C4-2B (cell line): Measurements from ENCODE around the gene NEURL3.

Experiments used
- ZFX ChIP-seq: fragments of 450-650 bp; IDR thresholded peaks from 2 replicates; pipeline ENCODE4 v1.6.1; 2017
- TF ChIP-seq, protein P1 (sequence below): fragments of 450-650 bp; conservative IDR thresholded peaks from 2 replicates; pipeline ENCODE4 v1.5.1; 2017; ENCODE audit warnings: mild to moderate bottlenecking

DNA sequence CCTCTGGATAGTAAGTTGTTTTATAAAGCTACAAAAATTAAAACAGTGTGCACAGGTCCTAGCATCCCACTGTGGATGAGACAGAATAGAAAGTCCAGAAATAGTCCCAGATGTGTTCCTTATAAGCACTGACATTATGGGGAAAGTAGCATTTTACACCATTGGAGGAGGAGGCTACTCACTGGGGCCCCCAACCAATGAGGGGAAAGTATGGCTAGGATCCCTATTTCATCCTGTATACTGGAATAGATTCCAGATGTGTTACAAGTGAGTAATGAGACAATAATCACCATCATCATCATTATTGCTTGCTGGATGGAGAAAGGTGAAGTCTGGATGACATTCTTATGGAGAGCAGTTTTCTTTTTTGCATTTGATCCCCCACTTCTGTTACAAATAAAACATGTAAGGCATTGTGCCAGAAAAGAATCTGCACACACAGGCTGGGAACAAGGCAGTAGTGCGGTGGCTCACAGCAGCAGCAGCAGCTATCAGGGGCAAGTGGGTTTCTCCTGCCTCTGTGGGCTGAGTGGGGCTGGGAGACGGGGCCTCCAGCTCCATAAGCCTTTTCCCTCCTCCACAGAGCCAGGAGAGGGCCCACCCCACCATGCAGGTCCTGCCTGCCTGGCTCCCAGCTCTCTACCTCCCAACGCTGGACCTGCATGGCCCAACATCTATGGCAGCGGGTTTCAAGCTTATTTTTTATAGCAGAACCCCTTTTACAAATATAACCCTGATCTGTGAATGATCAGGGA is 36.4 kb upstream of the NEURL3 start:
- TF ChIP-seq, protein P1, sequence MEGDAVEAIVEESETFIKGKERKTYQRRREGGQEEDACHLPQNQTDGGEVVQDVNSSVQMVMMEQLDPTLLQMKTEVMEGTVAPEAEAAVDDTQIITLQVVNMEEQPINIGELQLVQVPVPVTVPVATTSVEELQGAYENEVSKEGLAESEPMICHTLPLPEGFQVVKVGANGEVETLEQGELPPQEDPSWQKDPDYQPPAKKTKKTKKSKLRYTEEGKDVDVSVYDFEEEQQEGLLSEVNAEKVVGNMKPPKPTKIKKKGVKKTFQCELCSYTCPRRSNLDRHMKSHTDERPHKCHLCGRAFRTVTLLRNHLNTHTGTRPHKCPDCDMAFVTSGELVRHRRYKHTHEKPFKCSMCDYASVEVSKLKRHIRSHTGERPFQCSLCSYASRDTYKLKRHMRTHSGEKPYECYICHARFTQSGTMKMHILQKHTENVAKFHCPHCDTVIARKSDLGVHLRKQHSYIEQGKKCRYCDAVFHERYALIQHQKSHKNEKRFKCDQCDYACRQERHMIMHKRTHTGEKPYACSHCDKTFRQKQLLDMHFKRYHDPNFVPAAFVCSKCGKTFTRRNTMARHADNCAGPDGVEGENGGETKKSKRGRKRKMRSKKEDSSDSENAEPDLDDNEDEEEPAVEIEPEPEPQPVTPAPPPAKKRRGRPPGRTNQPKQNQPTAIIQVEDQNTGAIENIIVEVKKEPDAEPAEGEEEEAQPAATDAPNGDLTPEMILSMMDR, result no peak
- TF ChIP-seq ZFX, result no peak
